Astrocyte (in vitro differentiated cells and primary cell): ENCODE measurements around the gene IFT20. TPM values are rescaled to one million over a fixed set of nuclear protein-coding genes. Genes with fewer than 3 reads are reported as not detected.

Experiments used
- DNase-seq: peaks from one replicate; pipeline ENCODE4 v3.0.0-alpha.2; 2010; ENCODE audit warnings: low read depth
- FAIRE-seq: peaks from 2 replicates; lab custom pipeline; 2011; peaks lifted over from hg19 to GRCh38; lab: Jason Lieb, UNC
- H2AFZ ChIP-seq: 2 replicates; pipeline ENCODE4 v1.6.0; 2012; ENCODE audit warnings: low read depth, low read length, inconsistent platforms
- H3K27ac ChIP-seq: 2 replicates; pipeline ENCODE4 v1.5.1; 2011; ENCODE audit warnings: low read depth, low read length, inconsistent platforms
- H3K27me3 ChIP-seq: 2 replicates; pipeline ENCODE4 v1.6.0; 2011; ENCODE audit warnings: low read length, inconsistent platforms; ENCODE audit not compliant: insufficient read depth
- H3K36me3 ChIP-seq: 2 replicates; pipeline ENCODE4 v1.5.1; 2011; ENCODE audit warnings: low read length, inconsistent platforms; ENCODE audit not compliant: insufficient read depth
- H3K4me1 ChIP-seq: 2 replicates; pipeline ENCODE4 v1.5.1; 2011; ENCODE audit warnings: low read length, inconsistent platforms; ENCODE audit not compliant: insufficient read depth
- H3K4me2 ChIP-seq: 2 replicates; pipeline ENCODE4 v1.6.0; 2012; ENCODE audit warnings: low read length, inconsistent platforms
- H3K4me3 ChIP-seq: 2 replicates; pipeline ENCODE4 v1.5.1; 2011; ENCODE audit warnings: low read depth, mild to moderate bottlenecking, low read length, inconsistent platforms; ENCODE audit not compliant: insufficient read depth
- H3K79me2 ChIP-seq: 2 replicates; pipeline ENCODE4 v1.6.0; 2012; ENCODE audit warnings: mild to moderate bottlenecking, low read length, inconsistent platforms; ENCODE audit not compliant: insufficient read depth
- H3K9ac ChIP-seq: 2 replicates; pipeline ENCODE4 v1.6.0; 2012; ENCODE audit warnings: mild to moderate bottlenecking, low read length, inconsistent platforms
- H3K9me3 ChIP-seq: 2 replicates; pipeline ENCODE4 v1.5.1; 2012; ENCODE audit warnings: low read depth, mild to moderate bottlenecking, low read length, inconsistent platforms; ENCODE audit not compliant: insufficient read depth
- H4K20me1 ChIP-seq: 2 replicates; pipeline ENCODE4 v1.6.0; 2012; ENCODE audit warnings: low read length, inconsistent platforms; ENCODE audit not compliant: insufficient read depth
- H3K27ac Mint-ChIP-seq: one replicate; pipeline ENCODE4 v1.8.0; 2021; ENCODE audit warnings: mild to moderate bottlenecking, mixed read lengths; ENCODE audit not compliant: unreplicated experiment
- H3K27me3 Mint-ChIP-seq: one replicate; pipeline ENCODE4 v1.8.0; 2021; ENCODE audit warnings: low read depth, mixed read lengths; ENCODE audit not compliant: unreplicated experiment
- H3K36me3 Mint-ChIP-seq: one replicate; pipeline ENCODE4 v1.8.0; 2021; ENCODE audit warnings: low read depth, mixed read lengths; ENCODE audit not compliant: unreplicated experiment
- H3K4me1 Mint-ChIP-seq: one replicate; pipeline ENCODE4 v1.8.0; 2021; ENCODE audit warnings: low read depth, mixed read lengths; ENCODE audit not compliant: unreplicated experiment
- H3K4me3 Mint-ChIP-seq: one replicate; pipeline ENCODE4 v1.8.0; 2021; ENCODE audit warnings: mild to moderate bottlenecking, moderate library complexity, mixed read lengths; ENCODE audit not compliant: unreplicated experiment
- H3K9me3 Mint-ChIP-seq: one replicate; pipeline ENCODE4 v1.8.0; 2021; ENCODE audit warnings: mild to moderate bottlenecking, mixed read lengths; ENCODE audit not compliant: unreplicated experiment
- EZH2 ChIP-seq: IDR thresholded peaks from 2 replicates; pipeline ENCODE4 v1.6.1; 2012; ENCODE audit warnings: mild to moderate bottlenecking, low read length, inconsistent platforms; ENCODE audit not compliant: insufficient read depth
- total RNA-seq: library from RNA; stranded (reverse); gene quantifications from 2 replicates; pipeline ENCODE4 v1.2.1, GENCODE V29; 2021
- TF ChIP-seq, protein P1 (sequence below): IDR thresholded peaks from 2 replicates; pipeline ENCODE4 v1.5.1; 2011; ENCODE audit warnings: low read depth, mild to moderate bottlenecking, inconsistent platforms, low read length, moderate library complexity; ENCODE audit not compliant: insufficient read depth

Gene IFT20
- total RNA-seq, 1 donor from 2014 or later, result 70.4 TPM

DNA sequence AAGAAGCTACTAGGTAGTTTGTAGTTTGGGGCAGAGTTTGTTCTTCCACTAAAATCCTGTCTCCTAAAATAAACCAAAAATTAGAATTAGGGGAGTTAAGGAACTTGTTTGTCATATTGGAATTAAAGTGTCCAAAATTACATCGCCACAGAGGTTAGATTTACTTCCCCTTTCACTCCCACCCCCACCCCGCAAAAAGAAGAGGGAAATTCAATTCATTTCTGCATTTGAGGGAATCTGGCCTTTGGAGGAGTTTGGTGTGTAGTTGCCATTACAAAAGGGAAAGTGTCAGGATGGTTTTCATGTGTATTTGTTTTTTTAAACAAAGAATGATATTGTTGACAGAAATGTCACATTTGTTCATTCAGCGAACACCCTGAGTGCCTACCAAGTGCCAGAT lies 10.5 kb downstream of the IFT20 start:
- no peaks in the 10 kb centered on the region for H3K27me3 ChIP-seq
- peaks cover 32% of the 10 kb centered on the region for H3K79me2 ChIP-seq
- peaks cover 14% of the 10 kb centered on the region for H3K36me3 ChIP-seq
- H3K9ac ChIP-seq, result no peak overlapping the region
- no peak overlapping the region for H3K27ac ChIP-seq
- H3K9me3 ChIP-seq, result no peaks in the 10 kb centered on the region
- TF ChIP-seq, protein P1, sequence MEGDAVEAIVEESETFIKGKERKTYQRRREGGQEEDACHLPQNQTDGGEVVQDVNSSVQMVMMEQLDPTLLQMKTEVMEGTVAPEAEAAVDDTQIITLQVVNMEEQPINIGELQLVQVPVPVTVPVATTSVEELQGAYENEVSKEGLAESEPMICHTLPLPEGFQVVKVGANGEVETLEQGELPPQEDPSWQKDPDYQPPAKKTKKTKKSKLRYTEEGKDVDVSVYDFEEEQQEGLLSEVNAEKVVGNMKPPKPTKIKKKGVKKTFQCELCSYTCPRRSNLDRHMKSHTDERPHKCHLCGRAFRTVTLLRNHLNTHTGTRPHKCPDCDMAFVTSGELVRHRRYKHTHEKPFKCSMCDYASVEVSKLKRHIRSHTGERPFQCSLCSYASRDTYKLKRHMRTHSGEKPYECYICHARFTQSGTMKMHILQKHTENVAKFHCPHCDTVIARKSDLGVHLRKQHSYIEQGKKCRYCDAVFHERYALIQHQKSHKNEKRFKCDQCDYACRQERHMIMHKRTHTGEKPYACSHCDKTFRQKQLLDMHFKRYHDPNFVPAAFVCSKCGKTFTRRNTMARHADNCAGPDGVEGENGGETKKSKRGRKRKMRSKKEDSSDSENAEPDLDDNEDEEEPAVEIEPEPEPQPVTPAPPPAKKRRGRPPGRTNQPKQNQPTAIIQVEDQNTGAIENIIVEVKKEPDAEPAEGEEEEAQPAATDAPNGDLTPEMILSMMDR, result no peak
- no peak for TF ChIP-seq EZH2
- no peak overlapping the region for H3K4me2 ChIP-seq
- DNase-seq (no peak), FAIRE-seq (no peak)
- peaks cover 2% of the 10 kb centered on the region for H3K4me1 ChIP-seq
- H2AFZ ChIP-seq, result no peak overlapping the region
- H3K27me3 Mint-ChIP-seq, result no peaks in the 10 kb centered on the region
- no peak overlapping the region for H3K27ac Mint-ChIP-seq
- no peaks in the 10 kb centered on the region for H3K9me3 Mint-ChIP-seq
- peaks cover 12% of the 10 kb centered on the region for H3K4me1 Mint-ChIP-seq
- no peak overlapping the region for H3K4me3 Mint-ChIP-seq
- no peak overlapping the region for H3K4me3 ChIP-seq
- H4K20me1 ChIP-seq, result peaks cover 19% of the 10 kb centered on the region
- peaks cover 13% of the 10 kb centered on the region for H3K36me3 Mint-ChIP-seq

DNA sequence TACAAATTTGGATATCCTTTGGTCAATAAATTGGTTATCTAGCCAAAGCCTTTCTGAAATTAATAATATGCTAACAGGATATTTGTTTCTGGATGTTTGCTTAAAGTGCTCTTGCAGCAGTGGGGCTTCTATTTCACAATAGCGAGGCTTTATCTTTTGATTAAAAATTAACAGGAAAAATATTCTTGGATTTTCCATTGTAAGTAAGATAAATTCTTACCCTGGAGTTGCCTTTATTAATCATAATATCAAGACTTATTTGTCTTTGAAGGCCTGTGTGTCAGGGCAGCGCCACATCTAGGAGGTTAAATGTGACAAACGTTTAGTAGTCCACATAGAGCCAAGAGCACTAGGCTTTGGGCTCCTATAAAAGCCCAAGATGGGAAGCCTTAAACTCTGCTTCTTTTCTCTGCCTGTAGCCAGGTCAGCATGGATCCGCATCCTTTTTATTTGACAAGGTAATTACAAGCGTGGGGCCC lies 11.0 kb downstream of the IFT20 start:
- peaks cover 17% of the 10 kb centered on the region for H4K20me1 ChIP-seq
- DNase-seq (no peak), FAIRE-seq (no peak)
- peaks cover 12% of the 10 kb centered on the region for H3K4me1 Mint-ChIP-seq
- no peaks in the 10 kb centered on the region for H3K27me3 ChIP-seq
- no peaks in the 10 kb centered on the region for H3K9me3 ChIP-seq
- H3K4me2 ChIP-seq, result no peak overlapping the region
- no peak overlapping the region for H3K27ac ChIP-seq
- H3K9ac ChIP-seq, result no peak overlapping the region
- peaks cover 34% of the 10 kb centered on the region for H3K79me2 ChIP-seq
- peaks cover 7% of the 10 kb centered on the region for H3K4me1 ChIP-seq
- no peaks in the 10 kb centered on the region for H3K9me3 Mint-ChIP-seq
- no peaks in the 10 kb centered on the region for H3K27me3 Mint-ChIP-seq
- no peak overlapping the region for H3K4me3 ChIP-seq
- H3K4me3 Mint-ChIP-seq, result no peak overlapping the region
- H2AFZ ChIP-seq, result no peak overlapping the region
- H3K36me3 Mint-ChIP-seq, result peaks cover 13% of the 10 kb centered on the region
- H3K27ac Mint-ChIP-seq, result no peak overlapping the region
- TF ChIP-seq, protein P1, result no peak
- no peak for TF ChIP-seq EZH2
- H3K36me3 ChIP-seq, result peaks cover 13% of the 10 kb centered on the region

DNA sequence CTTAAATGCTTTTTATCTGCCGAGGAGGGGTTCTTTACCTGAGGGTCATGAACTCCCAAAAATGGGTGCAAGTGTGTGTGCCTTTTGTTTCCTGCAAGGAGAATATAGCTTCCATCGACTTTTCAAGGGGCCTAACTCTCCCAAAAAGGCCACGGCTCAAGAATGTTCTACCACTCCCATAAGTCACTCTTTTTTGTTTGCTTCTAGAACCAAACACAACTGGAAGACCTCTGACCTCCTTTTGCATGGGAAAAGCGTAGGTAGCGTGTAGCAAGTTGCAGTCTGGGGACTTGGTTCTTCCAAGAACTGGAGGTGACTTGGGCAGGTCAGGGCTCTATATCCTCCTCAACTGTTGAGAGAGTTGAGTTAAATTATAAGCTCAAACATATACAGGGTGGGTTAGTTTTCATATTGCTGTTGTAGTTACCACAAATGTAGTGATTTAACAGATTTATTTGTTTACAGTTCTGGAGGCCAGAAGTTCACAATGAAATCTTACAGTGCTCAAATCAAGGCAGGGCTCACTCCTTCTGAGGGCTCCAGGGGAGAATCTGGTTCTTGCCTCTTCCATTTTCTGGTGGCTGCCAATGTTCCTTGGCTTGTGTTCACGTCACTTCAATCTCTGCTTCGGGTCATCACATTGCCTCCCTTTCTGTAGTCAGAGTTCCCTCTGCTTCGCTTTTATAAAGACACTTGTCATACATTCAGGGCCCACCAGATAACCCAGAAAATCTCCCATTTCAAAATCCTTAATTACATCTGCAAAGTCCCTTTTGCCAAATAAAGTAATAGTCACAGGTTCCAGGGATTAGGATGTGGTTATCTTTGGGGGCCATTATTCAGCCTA lies 14.8 kb downstream of the IFT20 start:
- DNase-seq (no peak), FAIRE-seq (no peak)
- Histone ChIP-seq H3K27ac (no peak overlapping the region), H3K4me1 (peaks cover 17% of the 10 kb centered on the region), H3K27me3 (no peaks in the 10 kb centered on the region), H4K20me1 (no peaks in the 10 kb centered on the region), H3K9ac (peak overlapping the region; percentile 81), H3K36me3 (no peaks in the 10 kb centered on the region), H2AFZ (no peak overlapping the region), H3K79me2 (peaks cover 34% of the 10 kb centered on the region), H3K4me2 (peak overlapping the region; percentile 89), H3K4me3 (peak overlapping the region; percentile 78), H3K9me3 (no peaks in the 10 kb centered on the region)
- Mint-ChIP-seq H3K4me1 (peaks cover 6% of the 10 kb centered on the region), H3K4me3 (peak overlapping the region; percentile 94), H3K27me3 (peaks cover 19% of the 10 kb centered on the region), H3K9me3 (no peaks in the 10 kb centered on the region), H3K27ac (no peak overlapping the region), H3K36me3 (peaks cover 2% of the 10 kb centered on the region)
- no peak for TF ChIP-seq EZH2
- TF ChIP-seq, protein P1, result no peak
